Skeletal muscle tissue (tissue), 4 donors: ENCODE measurements around the gene ADIPOR2. TPM values are rescaled to one million over a fixed set of nuclear protein-coding genes. Genes with fewer than 3 reads are reported as not detected.

Experiments used
- H3K27ac ChIP-seq: one replicate; pipeline ENCODE4 v1.7.0; 2013; ENCODE audit warnings: mild to moderate bottlenecking, low read depth, low read length, inconsistent platforms
- H3K27me3 ChIP-seq, 3 donors: one replicate each; pipeline ENCODE4 v1.7.0; 2013; ENCODE audit warnings: low read length in 3 of 3; ENCODE audit not compliant: control insufficient read depth in 3 of 3, insufficient read depth in 3 of 3
- H3K36me3 ChIP-seq, 3 donors: one replicate each; pipeline ENCODE4 v1.7.0; 2013; ENCODE audit warnings: low read length in 3 of 3; ENCODE audit not compliant: control insufficient read depth in 3 of 3, insufficient read depth in 3 of 3
- H3K4me1 ChIP-seq, 3 donors: one replicate each; pipeline ENCODE4 v1.7.0; 2013; ENCODE audit warnings: low read length in 3 of 3, mild to moderate bottlenecking in 3 of 3; ENCODE audit not compliant: control insufficient read depth in 3 of 3, insufficient read depth in 3 of 3
- H3K4me3 ChIP-seq, 3 donors: one replicate each; pipeline ENCODE4 v1.7.0; 2013; ENCODE audit warnings: low read length in 3 of 3
- H3K9ac ChIP-seq, 3 donors: one replicate each; pipeline ENCODE4 v1.7.0; 2013; ENCODE audit warnings: low read length in 3 of 3, mild to moderate bottlenecking in 3 of 3, moderate library complexity in 2 of 3, low read depth in 1 of 3
- H3K9me3 ChIP-seq, 3 donors: one replicate each; pipeline ENCODE4 v1.7.0; 2013; ENCODE audit warnings: low read length in 3 of 3; ENCODE audit not compliant: control insufficient read depth in 3 of 3
- total RNA-seq: library from RNA; depleted of rRNA; stranded (reverse); fragments of >200 nt; gene quantifications from one replicate; pipeline ENCODE4 v1.2.3, GENCODE V29; 2014
- donor health status: Osteomylitis.

The ADIPOR2 gene
- total RNA-seq, 1 donor from 2014 or later, result 35.5 TPM

GRCh38 chr12:1826867-1827705, 136.2 kb downstream of the ADIPOR2 start:
- Histone ChIP-seq H3K9me3 (no peaks in the 10 kb centered on the region), H3K9ac (no peak overlapping the region), H3K27me3 (peaks cover 37 to 71% (median 55%) of the 10 kb centered on the region in 3 donors), H3K4me3 (no peak overlapping the region), H3K36me3 (no peaks in the 10 kb centered on the region), H3K27ac (no peak overlapping the region), H3K4me1 (peaks cover 0 to 4% (median 2%) of the 10 kb centered on the region in 3 donors)

GRCh38 chr12:1827826-1828805, 137.2 kb downstream of the ADIPOR2 start:
- H3K27ac ChIP-seq, result no peak overlapping the region
- no peak overlapping the region for H3K9ac ChIP-seq
- no peaks in the 10 kb centered on the region for H3K9me3 ChIP-seq
- peaks cover 28 to 63% (median 50%) of the 10 kb centered on the region in 3 donors for H3K27me3 ChIP-seq
- H3K4me1 ChIP-seq, result peaks cover 0 to 4% (median 2%) of the 10 kb centered on the region in 3 donors
- no peak overlapping the region for H3K4me3 ChIP-seq
- H3K36me3 ChIP-seq, result no peaks in the 10 kb centered on the region

- H3K9ac ChIP-seq, result no peak overlapping the region
These were observed 138.0 kb downstream of the ADIPOR2 start for GRCh38 chr12:1828856-1829255.

GRCh38 chr12:1829306-1829900, 138.5 kb downstream of the ADIPOR2 start:
- Histone ChIP-seq H3K36me3 (no peaks in the 10 kb centered on the region), H3K27me3 (peaks cover 21 to 56% (median 55%) of the 10 kb centered on the region in 3 donors), H3K9me3 (no peaks in the 10 kb centered on the region), H3K9ac (no peak overlapping the region), H3K27ac (no peak overlapping the region), H3K4me3 (no peak overlapping the region), H3K4me1 (peaks cover 0 to 4% (median 2%) of the 10 kb centered on the region in 3 donors)

More at GRCh38 chr12:1828856-1829255, 138.0 kb downstream of the ADIPOR2 start:
- Histone ChIP-seq H3K27me3 (peaks cover 22 to 60% (median 50%) of the 10 kb centered on the region in 3 donors), H3K9me3 (no peaks in the 10 kb centered on the region), H3K36me3 (no peaks in the 10 kb centered on the region), H3K4me3 (no peak overlapping the region), H3K4me1 (peaks cover 0 to 4% (median 2%) of the 10 kb centered on the region in 3 donors), H3K27ac (no peak overlapping the region)

GRCh38 chr12:1830401-1830845, 139.6 kb downstream of the ADIPOR2 start:
- Histone ChIP-seq H3K36me3 (no peaks in the 10 kb centered on the region), H3K27me3 (peaks cover 19 to 63% (median 54%) of the 10 kb centered on the region in 3 donors), H3K9me3 (no peaks in the 10 kb centered on the region), H3K4me1 (peaks cover 0 to 4% (median 2%) of the 10 kb centered on the region in 3 donors), H3K9ac (no peak overlapping the region), H3K27ac (no peak overlapping the region), H3K4me3 (no peak overlapping the region)

GRCh38 chr12:1830981-1831963, 140.4 kb downstream of the ADIPOR2 start:
- Histone ChIP-seq H3K4me1 (peaks cover 0 to 4% (median 2%) of the 10 kb centered on the region in 3 donors), H3K9ac (no peak overlapping the region), H3K4me3 (no peak overlapping the region), H3K27ac (no peak overlapping the region), H3K36me3 (no peaks in the 10 kb centered on the region), H3K9me3 (no peaks in the 10 kb centered on the region), H3K27me3 (peaks cover 15 to 64% (median 57%) of the 10 kb centered on the region in 3 donors)

GRCh38 chr12:1832801-1833595, 142.1 kb downstream of the ADIPOR2 start:
- peaks cover 15 to 59% (median 55%) of the 10 kb centered on the region in 3 donors for H3K27me3 ChIP-seq

GRCh38 chr12:1833596-1834028, 142.7 kb downstream of the ADIPOR2 start:
- Histone ChIP-seq H3K36me3 (no peaks in the 10 kb centered on the region), H3K27ac (no peak overlapping the region), H3K9me3 (no peaks in the 10 kb centered on the region), H3K4me1 (peaks cover 0 to 4% (median 2%) of the 10 kb centered on the region in 3 donors), H3K9ac (no peak overlapping the region), H3K4me3 (no peak overlapping the region), H3K27me3 (peaks cover 17 to 55% (median 55%) of the 10 kb centered on the region in 3 donors)

More at GRCh38 chr12:1832801-1833595, 142.1 kb downstream of the ADIPOR2 start:
- no peak overlapping the region for H3K27ac ChIP-seq
- no peak overlapping the region for H3K9ac ChIP-seq
- H3K9me3 ChIP-seq, result no peaks in the 10 kb centered on the region
- no peak overlapping the region for H3K4me3 ChIP-seq
- H3K4me1 ChIP-seq, result peaks cover 0 to 4% (median 2%) of the 10 kb centered on the region in 3 donors
- no peaks in the 10 kb centered on the region for H3K36me3 ChIP-seq
